Measurements from ENCODE around the gene ACTR3.
"Not testable (repeated sequence)": the region's sequence is repeated elsewhere in the genome, so short reads cannot be mapped to it uniquely, and the experiment has no call there.

ACTR3 gene

GRCh38 chr2:113901943-113902342, 12.1 kb downstream of the ACTR3 start:
- H3K4me3 ChIP-seq (ENCODE audit: low read depth, low read length) = no peak overlapping the region

- H3K4me3 ChIP-seq (ENCODE audit: low read depth, low read length) = no peak overlapping the region
Measured at GRCh38 chr2:113905886-113906285, 16.0 kb downstream of the ACTR3 start.

- no peak overlapping the region for H3K4me3 ChIP-seq (ENCODE audit: low read depth, low read length)
Measured at GRCh38 chr2:113906647-113907046, 16.8 kb downstream of the ACTR3 start.

- H3K4me3 ChIP-seq (ENCODE audit: low read depth, low read length) = no peak overlapping the region
Measured at GRCh38 chr2:113907297-113907696, 17.4 kb downstream of the ACTR3 start.

- no peak overlapping the region for H3K4me3 ChIP-seq (ENCODE audit: low read depth, low read length)
Measured at GRCh38 chr2:113910110-113910717, 20.3 kb downstream of the ACTR3 start.

GRCh38 chr2:113910967-113911678, 21.2 kb downstream of the ACTR3 start:
- H3K4me3 ChIP-seq (ENCODE audit: low read depth, low read length) = no peak overlapping the region

GRCh38 chr2:113915082-113915819, 25.4 kb downstream of the ACTR3 start:
- H3K4me3 ChIP-seq (ENCODE audit: low read depth, low read length) = no peak overlapping the region

GRCh38 chr2:113918229-113918628, 28.3 kb downstream of the ACTR3 start:
- H3K4me3 ChIP-seq (ENCODE audit: low read depth, low read length) = no peak overlapping the region

- no peak overlapping the region for H3K4me3 ChIP-seq (ENCODE audit: low read depth, low read length)
Measured at GRCh38 chr2:113920996-113921395, 31.1 kb downstream of the ACTR3 start.

GRCh38 chr2:113922335-113922734, 32.4 kb downstream of the ACTR3 start:
- H3K4me3 ChIP-seq (ENCODE audit: low read depth, low read length) = no peak overlapping the region

- no peak overlapping the region for H3K4me3 ChIP-seq (ENCODE audit: low read depth, low read length)
Measured at GRCh38 chr2:113922784-113923183, 32.9 kb downstream of the ACTR3 start.

GRCh38 chr2:113925884-113926283, 36.0 kb downstream of the ACTR3 start:
- no peak overlapping the region for H3K4me3 ChIP-seq (ENCODE audit: low read depth, low read length)

- no peak overlapping the region for H3K4me3 ChIP-seq (ENCODE audit: low read depth, low read length)
Measured at GRCh38 chr2:113926314-113926713, 36.4 kb downstream of the ACTR3 start.

- H3K4me3 ChIP-seq (ENCODE audit: low read depth, low read length) = no peak overlapping the region
Measured at GRCh38 chr2:113930448-113930847, 40.6 kb downstream of the ACTR3 start.

GRCh38 chr2:113937501-113937900, 47.6 kb downstream of the ACTR3 start:
- H3K4me3 ChIP-seq (ENCODE audit: low read depth, low read length) = no peak overlapping the region

- no peak overlapping the region for H3K4me3 ChIP-seq (ENCODE audit: low read depth, low read length)
Measured at GRCh38 chr2:113940891-113941290, 51.0 kb downstream of the ACTR3 start.

GRCh38 chr2:113945784-113946183, 55.9 kb downstream of the ACTR3 start:
- H3K4me3 ChIP-seq (ENCODE audit: low read depth, low read length) = not testable (repeated sequence)

- not testable (repeated sequence) for H3K4me3 ChIP-seq (ENCODE audit: low read depth, low read length)
Measured at GRCh38 chr2:113950906-113951305, 61.0 kb downstream of the ACTR3 start.

GRCh38 chr2:113961000-113961399, 71.1 kb downstream of the ACTR3 start:
- no peak overlapping the region for H3K4me3 ChIP-seq (ENCODE audit: low read depth, low read length)

- H3K4me3 ChIP-seq (ENCODE audit: low read depth, low read length) = no peak overlapping the region
Measured at GRCh38 chr2:113962692-113963480, 73.0 kb downstream of the ACTR3 start.

GRCh38 chr2:113963965-113964364, 74.1 kb downstream of the ACTR3 start:
- no peak overlapping the region for H3K4me3 ChIP-seq (ENCODE audit: low read depth, low read length)

Measured in iPS-11a (cell line).